Stimulated activated CD4-positive, alpha-beta T cell treated with anti-CD3 and anti-CD28 coated beads, Interleukin-4, amount 100 ng/mL, for 48 hours (primary cell): ENCODE data around the gene RPS6KA2.

Source experiments
- DNase-seq, 2 donors: peaks; one replicate each; pipeline ENCODE4 v3.0.0-alpha.2; 2020; ENCODE audit warnings: low read depth in 2 of 2

Gene RPS6KA2

GRCh38 chr6:166469426-166469961, 157.6 kb downstream of the RPS6KA2 start:
- DNase-seq, result no peak

GRCh38 chr6:166467436-166468000, 159.5 kb downstream of the RPS6KA2 start:
- DNase-seq, result no peak

GRCh38 chr6:166466178-166467122, 160.6 kb downstream of the RPS6KA2 start:
- DNase-seq, result no peak

- no peak for DNase-seq
Observed at GRCh38 chr6:166465671-166466087, 161.4 kb downstream of the RPS6KA2 start.

GRCh38 chr6:166465003-166465399, 162.1 kb downstream of the RPS6KA2 start:
- DNase-seq, result no peak

GRCh38 chr6:166464068-166465002, 162.7 kb downstream of the RPS6KA2 start:
- no peak for DNase-seq

GRCh38 chr6:166463359-166464067, 163.5 kb downstream of the RPS6KA2 start:
- DNase-seq, result no peak

- DNase-seq, result no peak
Observed at GRCh38 chr6:166462461-166463135, 164.5 kb downstream of the RPS6KA2 start.

- no peak for DNase-seq
Observed at GRCh38 chr6:166461821-166462460, 165.1 kb downstream of the RPS6KA2 start.

- DNase-seq, result no peak
Observed at GRCh38 chr6:166460473-166461437, 166.3 kb downstream of the RPS6KA2 start.

- no peak for DNase-seq
Observed at GRCh38 chr6:166459906-166460305, 167.1 kb downstream of the RPS6KA2 start.

- DNase-seq, result no peak
Observed at GRCh38 chr6:166459272-166459671, 167.8 kb downstream of the RPS6KA2 start.

- no peak for DNase-seq
Observed at GRCh38 chr6:166456395-166457156, 170.5 kb downstream of the RPS6KA2 start.

- DNase-seq, result no peak
Observed at GRCh38 chr6:166454692-166455515, 172.1 kb downstream of the RPS6KA2 start.

GRCh38 chr6:166453651-166454050, 173.4 kb downstream of the RPS6KA2 start:
- no peak for DNase-seq

- DNase-seq, result no peak
Observed at GRCh38 chr6:166450167-166450873, 176.7 kb downstream of the RPS6KA2 start.

GRCh38 chr6:166449641-166450040, 177.4 kb downstream of the RPS6KA2 start:
- DNase-seq, result no peak
